DMS153 treated with DMSO at 0.1 percent for 48 hours (cell line): Measurements from ENCODE around the gene DISC1.

Source experiments
- DNase-seq: peaks from one replicate; lab custom pipeline; 2025; ENCODE audit not compliant: unreplicated experiment; lab: John Stamatoyannopoulos, UW

DISC1 gene

DNA sequence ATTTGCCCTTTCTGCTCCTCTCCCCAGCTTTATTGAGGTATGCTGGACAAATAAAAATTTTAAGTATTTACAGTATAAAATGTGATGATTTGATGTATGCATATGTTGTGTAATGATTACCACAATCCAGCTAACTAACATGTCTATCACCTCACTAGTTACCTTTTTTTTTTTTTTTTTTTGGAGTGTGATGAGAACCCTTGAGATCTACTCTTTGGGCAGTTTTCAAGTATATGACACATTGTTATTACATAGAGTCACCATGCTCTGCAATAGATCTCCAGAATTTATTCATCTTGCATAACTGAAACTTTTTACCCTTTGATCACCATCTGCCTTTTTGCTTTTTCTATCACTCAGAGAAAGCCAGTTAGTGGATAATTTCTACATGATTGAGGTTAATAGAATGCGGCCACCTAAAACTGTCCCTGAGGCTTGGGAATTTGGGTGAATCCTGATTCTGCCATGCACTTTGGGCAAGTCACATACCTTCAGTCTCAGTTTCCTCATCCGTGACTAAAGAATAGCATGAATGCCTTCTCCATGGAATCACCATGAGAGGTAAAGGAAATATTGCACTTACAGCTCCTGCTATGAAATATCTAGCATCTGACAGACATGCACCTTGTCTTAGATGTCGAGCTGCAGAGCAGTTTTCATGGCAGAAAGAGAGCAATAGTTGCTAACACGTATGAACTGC, 295.2 kb downstream of the DISC1 start:
- no peak for DNase-seq

DNA sequence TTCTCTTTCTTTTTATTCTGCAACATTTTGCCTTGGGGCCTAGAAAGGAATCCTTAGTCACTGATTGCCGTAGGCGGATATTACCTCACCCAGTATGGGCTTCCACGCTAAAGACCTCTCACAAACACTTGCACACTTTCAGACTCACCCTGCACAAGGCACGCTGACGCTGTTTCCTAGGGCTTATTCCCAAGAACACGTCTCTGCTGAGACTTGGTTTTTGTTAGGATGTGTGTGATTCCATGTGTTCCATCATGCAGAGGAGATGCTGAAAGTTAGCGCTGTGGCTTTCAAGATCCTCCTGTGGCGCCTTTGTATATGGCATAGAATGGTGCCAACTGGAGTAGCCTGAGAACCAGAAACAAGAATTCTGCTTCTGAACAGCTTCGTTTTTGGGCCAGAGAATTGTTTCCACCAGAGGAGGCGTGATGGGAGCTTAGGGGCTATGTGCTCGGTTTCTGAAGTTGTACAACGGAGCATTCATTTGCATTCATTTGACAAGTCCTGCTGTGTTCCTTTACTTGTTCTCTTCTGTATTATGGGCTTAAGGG, 297.0 kb downstream of the DISC1 start:
- DNase-seq = no peak

DNA sequence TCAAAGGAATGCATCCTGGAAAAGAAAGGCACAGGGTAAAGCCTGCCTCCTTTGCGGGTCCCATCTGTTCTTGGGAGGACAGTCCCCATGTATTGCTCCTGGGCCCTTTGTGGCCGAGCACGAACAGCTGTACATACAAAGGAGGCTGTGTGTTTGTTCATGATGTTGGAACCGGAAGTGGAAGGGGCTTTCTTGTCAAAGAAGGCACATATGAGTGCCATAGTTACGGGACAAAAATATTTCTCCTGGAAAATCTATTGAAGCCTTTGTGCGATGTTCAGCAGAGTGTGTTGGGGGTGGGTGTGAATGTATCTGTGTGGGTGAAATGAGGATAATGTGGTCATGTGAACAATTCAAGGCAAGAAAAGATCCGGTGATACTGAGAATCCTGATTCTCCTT, 297.6 kb downstream of the DISC1 start:
- peak; percentile 83 for DNase-seq

DNA sequence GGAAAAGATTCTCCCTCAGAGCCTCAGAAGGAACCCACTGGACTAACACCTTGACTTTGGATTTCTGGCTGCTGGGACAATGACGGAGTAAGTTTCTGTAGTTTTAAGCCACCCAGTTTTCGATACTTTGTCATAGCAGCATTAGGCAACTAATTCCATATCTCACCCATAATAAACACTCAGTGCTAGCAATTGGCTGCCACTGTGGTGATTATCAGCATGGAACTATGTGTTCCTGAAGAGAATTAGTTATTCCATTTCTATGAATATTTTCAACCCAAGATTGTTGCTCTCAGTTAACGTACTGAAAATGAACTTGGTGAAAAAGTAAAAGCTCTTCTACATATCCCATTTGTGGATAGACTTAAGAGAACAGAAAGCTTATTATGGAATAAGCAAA, 299.3 kb downstream of the DISC1 start:
- no peak for DNase-seq

DNA sequence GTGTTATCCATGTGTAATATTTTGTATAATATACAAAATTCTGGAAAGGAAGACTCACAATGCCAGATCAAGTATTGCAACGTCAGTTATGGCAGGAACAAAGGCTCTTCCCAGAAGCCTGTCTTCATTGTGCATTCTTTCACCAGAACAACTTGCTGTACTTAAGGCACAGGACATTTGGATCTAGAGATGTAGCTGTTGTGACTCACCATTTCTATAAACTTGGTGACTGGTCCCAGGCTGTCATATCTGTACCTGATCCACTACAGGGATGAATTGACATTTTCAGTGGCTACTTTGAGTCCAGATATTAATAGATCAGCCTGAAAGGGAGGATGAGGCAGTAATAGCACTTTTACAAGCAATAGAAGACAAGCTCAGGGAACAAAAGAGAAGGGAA, 299.8 kb downstream of the DISC1 start:
- no peak for DNase-seq

DNA sequence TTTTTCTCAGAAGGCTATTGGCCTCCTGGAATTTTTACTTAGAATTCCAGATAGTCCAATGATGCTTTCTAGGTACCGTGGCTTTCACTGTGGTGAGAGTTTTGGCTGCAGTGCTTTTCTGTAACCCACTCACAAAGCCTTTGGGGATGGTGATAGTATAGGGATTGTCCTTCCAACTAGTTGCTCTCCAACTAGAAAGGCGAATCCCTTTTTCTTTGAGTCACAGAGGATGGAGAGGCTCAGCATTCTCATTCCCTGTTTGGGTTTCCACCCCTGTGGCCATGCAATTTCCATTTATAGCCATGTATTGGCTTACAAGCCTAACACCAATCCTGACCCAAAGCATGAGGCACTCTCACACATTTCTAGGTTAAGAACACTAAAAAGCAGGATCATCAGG, 300.3 kb downstream of the DISC1 start:
- DNase-seq = no peak

DNA sequence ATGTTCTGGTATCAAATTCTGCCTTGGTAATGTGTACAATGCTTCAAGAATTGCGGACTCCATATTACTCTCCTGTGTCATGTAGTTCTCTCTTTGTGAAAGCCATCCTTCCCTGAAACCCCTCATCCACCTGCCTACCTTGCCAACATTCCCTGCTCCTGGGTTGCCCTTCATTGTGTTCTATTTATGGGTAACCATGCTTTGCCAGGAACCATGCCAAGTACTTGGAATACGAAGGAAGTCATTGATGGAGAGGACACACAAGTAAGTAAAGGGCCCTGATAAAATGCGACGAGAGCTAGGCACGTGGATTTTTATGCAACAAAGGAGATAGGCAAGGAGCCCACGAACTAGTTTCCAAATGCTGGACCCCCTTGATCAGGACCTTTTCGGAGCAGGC, 300.8 kb downstream of the DISC1 start:
- no peak for DNase-seq

DNA sequence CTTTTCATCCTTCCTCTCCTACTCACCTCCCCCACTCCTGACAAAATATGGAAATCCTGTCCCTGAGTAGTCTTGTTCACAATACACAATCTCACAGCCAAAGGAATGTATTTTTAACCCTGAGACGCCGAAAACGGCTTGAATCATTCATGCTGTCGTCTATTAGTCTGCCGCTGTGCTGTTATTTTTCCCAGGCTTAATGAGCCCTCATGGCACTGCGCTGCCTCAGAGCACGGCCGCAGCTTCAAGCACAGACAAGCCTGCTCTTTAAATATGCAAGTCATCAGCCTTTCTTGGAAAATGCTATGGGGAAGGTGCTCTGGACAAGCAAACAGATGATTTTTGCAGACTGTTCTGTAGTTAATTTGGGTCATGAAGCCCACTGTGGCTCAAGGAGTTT, 302.7 kb downstream of the DISC1 start:
- peak; percentile 78 for DNase-seq

DNA sequence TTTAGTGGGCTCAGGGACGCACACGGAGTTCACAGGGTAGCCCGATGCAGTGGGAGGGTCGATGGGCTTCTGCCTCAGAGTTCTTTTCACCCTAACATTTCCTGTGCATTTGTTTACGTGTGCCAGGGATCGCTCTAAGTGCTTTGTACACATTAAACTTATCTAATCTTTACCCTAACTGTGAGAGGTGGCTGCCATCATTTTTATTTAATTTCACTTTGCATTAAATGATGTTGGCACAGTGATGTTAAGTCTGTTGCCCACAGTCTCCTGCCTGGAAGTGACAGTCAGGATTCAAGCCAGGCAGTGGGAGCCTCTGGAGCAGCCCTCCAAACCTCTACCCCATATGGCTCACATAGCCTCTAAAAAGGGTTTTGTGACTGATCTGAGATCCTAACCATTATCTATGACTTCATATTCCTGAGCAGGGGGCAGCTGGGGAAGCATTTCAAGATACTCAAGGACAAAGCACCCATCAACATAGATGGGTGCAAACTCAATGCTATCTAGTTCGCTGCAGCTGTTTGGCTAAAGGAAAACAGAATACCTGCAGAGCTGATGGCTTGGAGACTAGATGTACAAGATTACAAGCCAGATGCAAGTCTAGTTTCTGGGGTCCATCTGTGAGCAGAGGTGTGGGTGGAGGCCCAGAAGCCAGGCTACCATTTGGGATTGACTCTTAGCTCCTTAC, 303.8 kb downstream of the DISC1 start:
- no peak for DNase-seq

DNA sequence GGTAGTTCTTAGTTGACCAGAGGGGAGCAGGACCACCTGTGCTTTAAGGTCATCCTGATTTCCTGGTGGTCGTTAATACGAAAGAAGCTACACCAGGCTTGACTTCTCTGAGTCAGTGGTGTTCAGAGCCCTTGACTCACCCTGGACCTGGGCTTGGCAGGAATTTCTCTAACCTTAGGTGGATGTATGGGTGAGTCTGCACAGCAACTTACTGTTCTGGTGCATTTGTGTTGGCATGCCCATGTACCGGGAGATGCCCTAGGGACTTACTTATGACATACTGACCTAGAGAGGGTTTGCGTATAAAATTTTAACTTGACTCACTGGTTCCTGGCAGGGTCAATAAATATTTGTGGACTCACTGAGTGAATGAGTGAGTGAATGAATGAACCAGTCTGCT, 304.6 kb downstream of the DISC1 start:
- DNase-seq = no peak

DNA sequence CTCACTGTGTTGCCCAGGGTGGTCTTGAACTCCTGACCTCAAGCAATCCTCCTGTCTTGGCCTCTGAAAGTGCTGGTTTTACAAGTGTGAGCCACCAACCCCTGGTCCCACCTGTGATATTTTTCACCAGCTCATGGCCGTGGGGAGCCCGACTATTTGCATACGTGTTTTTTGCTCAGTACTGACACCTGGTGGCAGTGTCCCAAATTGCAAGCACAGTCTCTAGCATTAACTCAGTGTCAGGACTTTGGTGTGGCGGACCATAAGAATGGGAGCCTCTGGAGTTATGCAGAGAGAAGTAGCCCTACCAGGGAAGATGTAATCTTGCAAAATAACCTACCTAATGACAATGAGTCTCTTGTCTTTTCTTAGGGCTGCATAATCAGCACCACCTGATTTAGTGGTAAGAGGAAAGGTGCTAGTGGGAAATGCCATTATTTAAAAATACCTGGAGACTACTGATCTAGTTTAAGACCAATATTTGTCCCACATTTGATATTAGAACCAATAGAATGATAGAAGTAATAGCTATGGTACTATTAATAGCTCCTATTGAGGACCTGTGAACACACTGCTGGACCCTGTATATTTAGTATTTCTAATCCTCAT, 305.4 kb downstream of the DISC1 start:
- no peak for DNase-seq

DNA sequence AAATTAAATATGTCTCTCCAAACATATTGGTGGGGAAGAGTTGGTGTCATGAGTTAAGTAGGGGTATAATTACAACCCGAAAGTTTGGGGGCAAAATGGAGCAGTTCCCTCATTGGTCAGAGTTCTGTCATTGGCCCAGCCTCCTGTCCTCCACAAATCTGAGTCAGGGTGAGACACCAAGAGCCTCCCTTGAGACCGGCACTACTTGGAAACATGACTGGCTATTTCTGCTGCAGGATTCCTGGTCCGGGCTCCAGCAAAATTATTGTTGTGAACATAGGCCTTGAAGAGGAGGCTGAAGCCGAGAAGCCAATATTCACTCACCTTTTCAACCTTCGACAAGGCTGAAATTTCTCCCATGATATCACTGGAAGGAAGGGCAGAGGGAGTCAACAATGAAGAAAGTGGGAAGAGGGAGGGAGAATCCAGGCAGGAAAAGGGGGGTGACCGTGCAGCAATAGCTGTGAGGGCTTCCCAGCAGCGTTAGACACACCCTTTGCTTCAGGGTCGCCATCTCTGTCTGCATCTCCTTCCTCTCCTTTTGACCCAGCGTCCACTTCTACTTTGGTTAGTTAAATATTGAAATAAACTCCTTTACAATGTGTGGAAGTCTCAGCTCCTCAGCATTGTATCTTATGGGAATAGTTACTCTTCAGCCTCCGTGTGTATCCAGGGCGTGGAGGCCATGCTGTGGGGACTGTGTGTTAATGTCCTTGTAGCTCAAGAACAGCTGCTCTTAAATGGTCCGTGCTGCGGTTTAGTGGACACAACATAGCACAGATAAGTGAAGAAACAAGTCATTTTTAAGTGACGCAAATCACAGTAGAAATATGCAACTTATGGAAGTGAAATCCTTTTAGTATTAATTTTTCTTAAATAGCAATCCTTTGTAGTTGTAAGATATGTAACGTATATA, 307.4 kb downstream of the DISC1 start:
- no peak for DNase-seq

DNA sequence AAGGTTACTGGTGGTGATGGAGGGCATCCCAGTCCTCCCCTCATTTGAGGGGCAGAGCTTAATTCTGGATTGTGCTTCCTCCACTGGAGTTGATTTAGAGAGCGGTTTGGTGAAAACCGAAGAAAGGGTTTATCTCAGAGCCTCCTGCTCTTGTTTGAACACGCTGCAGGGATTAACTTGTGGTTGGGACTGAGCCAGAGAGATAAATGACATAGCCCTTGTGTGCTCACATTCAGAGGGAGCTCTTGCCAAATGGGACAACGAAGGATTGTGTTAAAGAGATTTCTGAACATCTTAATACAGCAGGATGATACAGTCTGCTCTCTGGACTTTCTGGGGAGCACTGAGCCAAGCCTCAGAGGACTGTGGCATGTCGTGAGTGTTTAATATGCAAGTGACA, 308.2 kb downstream of the DISC1 start:
- peak; percentile 94 for DNase-seq

DNA sequence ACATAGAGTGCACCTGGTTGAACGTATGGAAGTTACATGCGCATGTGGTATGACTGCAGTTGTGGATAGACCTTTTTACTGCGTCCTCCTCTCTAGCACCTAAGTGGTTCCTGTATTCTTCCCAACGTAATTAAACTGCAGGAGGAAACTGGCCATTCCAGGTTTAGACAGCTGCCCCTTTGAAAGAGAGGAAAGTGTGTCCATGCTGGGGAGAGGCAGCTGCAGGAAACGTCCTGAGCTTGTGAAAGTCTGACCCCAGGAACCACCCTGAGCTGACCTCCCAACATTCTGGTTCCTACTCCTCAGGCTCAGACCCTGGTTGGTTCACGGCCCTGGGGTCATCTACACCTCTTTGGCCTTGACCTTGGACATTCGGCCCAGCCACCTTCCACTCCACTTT, 309.3 kb downstream of the DISC1 start:
- peak; percentile 91 for DNase-seq

DNA sequence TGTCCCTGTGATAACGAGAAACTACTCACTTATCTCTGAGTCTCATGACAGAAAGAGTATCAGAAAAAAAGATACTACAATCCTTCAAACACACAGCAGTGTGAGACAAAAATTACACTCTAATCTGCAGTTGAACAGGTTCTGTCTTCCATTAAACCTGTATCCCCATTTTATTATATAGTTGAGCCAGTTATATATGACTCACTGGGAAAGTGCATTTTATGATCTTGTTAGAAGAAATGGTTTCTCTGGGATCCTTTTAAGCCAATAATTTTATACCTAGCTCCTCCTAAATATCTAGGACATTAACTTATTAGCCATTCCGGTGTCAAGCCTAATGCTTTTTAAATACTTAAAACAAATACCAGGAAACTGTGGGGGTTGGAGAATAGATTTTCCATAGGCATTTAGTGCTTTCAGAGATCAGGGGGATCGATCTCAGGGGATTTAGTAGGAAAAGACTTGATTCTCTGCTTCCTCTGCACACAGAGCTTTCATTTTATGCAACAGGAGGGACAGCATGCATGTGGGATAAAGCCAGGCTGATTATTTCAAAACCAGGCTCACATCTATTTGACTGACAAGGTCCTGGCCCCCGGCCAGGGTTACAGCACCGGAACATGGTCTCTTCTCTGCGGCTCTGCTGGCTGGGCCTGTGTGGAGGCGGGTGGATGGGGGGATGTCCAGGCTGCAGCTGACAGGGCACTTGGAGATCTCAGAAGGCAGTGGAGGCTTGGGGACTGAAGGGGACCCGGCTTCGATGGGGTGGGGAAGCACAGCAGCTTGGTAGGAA, 310.6 kb downstream of the DISC1 start:
- DNase-seq = peak; percentile 56

DNA sequence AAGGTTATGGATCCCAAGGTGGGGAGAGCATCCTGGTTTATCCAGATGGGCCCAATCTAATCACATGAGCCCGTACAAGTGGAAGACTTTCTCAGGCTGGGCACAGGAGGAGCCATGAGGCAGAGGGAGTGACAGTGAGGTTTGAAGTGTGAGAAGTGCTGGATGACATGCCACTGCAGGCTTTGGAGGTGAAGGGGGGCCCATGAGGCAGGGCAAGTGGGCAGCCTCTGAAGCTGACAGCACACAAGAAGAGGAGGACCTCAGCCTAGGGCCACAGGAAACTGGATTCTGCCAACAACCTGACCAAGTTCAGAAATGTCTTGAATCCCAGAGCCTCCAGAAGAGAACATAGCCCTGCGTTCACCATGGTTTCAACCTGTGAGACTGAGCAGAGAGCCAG, 311.6 kb downstream of the DISC1 start:
- DNase-seq = no peak

DNA sequence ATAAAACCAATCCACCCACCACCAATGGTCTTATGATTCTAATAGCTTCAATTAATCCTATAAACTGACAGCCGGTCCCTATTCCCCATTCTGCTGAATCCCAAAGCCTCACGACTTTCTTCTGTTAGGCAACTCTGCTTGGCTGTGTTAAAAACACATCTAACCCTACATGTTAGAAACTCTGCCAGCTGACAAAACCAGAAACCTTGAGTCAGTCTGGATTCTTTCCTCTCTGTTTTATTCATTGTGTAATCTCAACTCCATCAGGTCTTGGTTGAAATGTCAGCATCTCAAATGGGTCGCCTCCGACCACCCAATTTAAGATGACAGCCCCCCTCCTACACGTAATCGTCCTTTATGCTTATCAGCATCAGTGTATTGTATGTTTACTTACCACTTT, 312.1 kb downstream of the DISC1 start:
- no peak for DNase-seq

DNA sequence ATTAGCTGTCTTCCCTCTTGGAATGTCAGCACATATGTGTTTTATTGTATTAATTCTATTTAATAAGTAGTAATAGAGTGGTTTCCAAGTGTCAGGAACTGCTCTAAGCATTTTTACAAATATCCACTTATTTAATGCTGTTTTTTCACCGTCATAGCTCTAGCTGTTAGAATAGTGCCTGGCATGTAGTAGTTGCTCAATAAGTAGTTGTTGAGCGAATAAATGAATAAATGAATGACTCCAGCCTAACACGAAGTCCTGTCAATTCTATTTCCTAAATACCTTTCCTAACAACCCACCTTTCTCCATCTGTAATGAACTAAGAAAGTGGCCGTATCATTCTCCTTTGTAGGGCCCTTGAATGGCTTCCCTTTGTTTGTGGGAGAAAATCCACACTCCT, 312.5 kb downstream of the DISC1 start:
- no peak for DNase-seq

DNA sequence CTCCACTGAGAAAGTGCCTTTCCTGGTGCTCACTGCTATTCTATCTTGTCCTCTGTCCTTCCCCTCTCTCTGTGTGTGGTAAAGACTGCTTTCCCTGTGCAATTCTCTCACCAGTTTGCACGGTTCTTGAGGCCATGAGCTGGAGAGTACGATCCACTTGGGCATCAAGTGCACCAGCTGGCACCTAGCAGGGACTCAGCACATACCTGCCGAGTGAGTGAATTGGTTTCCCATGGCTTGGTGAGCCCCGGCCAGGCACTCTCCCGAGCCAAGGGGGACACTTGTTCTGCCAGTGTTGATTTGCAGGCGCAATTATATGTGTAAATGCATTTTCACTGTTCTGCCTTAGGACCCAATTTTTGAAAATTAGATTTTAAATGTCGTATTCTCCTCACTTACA, 313.5 kb downstream of the DISC1 start:
- DNase-seq = no peak

DNA sequence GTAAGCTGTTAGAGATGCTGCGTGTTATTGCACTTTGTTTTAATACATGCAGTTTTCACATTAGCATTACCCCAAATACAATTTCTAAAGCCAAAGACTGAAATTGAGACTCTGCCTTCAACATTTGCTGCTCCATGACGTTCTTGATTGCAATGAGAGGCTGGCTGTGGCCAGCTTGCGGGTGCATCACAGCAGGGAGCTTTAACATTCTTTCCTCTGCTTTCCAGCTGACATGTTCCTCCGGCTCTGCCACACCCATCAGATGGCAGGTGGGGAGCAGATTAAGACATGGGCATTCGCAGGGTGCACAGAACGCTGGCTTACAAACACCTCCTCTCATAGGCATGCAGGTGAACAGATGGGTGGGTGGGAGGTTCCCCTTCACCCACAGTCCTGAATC, 314.1 kb downstream of the DISC1 start:
- DNase-seq = no peak
